ENCODE measurements around the gene FAM110D. TPM values are rescaled to one million over a fixed set of nuclear protein-coding genes. Genes with fewer than 3 reads are reported as not detected.

The FAM110D gene
- total and polyA plus RNA-seq, 2 of the 8 experiments (the other 6 are each of a cell fraction or from before 2014, with no cell fraction given), result 0.21 to 0.48 TPM

DNA sequence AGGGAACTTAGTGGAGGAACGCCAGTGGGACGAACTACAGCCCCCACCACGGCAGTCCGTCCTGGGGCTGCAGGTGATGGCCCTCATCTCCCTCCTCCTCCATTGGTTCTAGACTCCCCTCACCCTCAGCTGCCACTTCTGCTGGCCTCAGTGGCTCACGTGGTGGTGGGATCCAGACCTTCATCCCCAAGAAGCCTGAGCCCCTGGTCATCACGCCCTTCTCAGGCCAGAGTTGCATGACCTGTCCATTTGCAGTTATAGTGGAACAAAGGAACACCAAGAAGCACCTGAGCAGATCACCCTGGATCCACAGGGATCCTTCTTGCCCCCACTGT lies 13.0 kb upstream of the FAM110D start:
- Histone ChIP-seq H3K79me1 (ENCODE audit: low read depth, low read length) (no peaks in the 10 kb centered on the region), H4K8ac (ENCODE audit: extremely low read depth, insufficient read depth, low read length) (peak overlapping the region; percentile 15; the same call in 1 of the 2 replicates), H4K5ac (ENCODE audit: insufficient read length, low read depth, low read length) (no peak overlapping the region), H2BK15ac (ENCODE audit: low read length) (no peak overlapping the region), H2BK120ac (replicated peaks; ENCODE audit: low read depth, low read length) (no peak overlapping the region), H3K27me3 (replicated peaks in 1 of 4; ENCODE audit: control insufficient read depth in 3 of 4, extremely low read depth in 1 of 4, insufficient read depth in 3 of 4, low read length in 3 of 4) (peaks cover 0 to 15% (median 6%) of the 10 kb centered on the region in 4 experiments; a peak in 4 of 7 replicates), H3K4ac (replicated peaks; ENCODE audit: insufficient read length, low read depth, low read length) (no peak overlapping the region), H3K4me3 (ENCODE audit: extremely low read depth in 1 of 4, insufficient read depth in 2 of 4, low read depth in 3 of 4, low read length in 4 of 4) (no peak overlapping the region), H2AFZ (ENCODE audit: low read length) (no peak overlapping the region), H3K4me1 (replicated peaks in 1 of 4; ENCODE audit: control insufficient read depth in 3 of 4, insufficient read depth in 4 of 4, low read length in 3 of 4) (no peaks in the 10 kb centered on the region), H2BK12ac (ENCODE audit: low read depth, low read length) (no peak overlapping the region), H3K79me2 (ENCODE audit: control insufficient read depth in 1 of 2, insufficient read depth in 2 of 2, low read length in 2 of 2) (no peaks in the 10 kb centered on the region), H4K91ac (replicated peaks; ENCODE audit: insufficient read length, low read length) (no peak overlapping the region), H3K56ac (replicated peaks; ENCODE audit: insufficient read length, low read depth, low read length) (no peak overlapping the region), H3K9me3 (ENCODE audit: insufficient read depth in 2 of 2, low read depth in 1 of 2, low read length in 1 of 2) (no peaks in the 10 kb centered on the region), H3K14ac (ENCODE audit: insufficient read length) (no peak overlapping the region), H2BK20ac (ENCODE audit: low read length) (no peak overlapping the region), H2AK5ac (ENCODE audit: low read depth, low read length) (no peak overlapping the region), H3K23me2 (ENCODE audit: low read depth, low read length) (no peaks in the 10 kb centered on the region), H3K36me3 (ENCODE audit: control insufficient read depth in 2 of 4, insufficient read depth in 4 of 4, low read length in 3 of 4) (no peaks in the 10 kb centered on the region), H2BK5ac (ENCODE audit: low read depth, low read length) (no peak overlapping the region), H3K23ac (ENCODE audit: insufficient read length) (no peak overlapping the region), H3K9ac (replicated peaks in 1 of 4; ENCODE audit: extremely low read depth in 1 of 4, low read depth in 3 of 4, low read length in 3 of 4) (no peak overlapping the region), H3K27ac (ENCODE audit: low read depth, low read length) (no peak overlapping the region), H3K4me2 (ENCODE audit: insufficient read depth in 1 of 2, low read depth in 2 of 2, low read length in 2 of 2) (no peak overlapping the region), H4K20me1 (replicated peaks in 1 of 2; ENCODE audit: control insufficient read depth in 1 of 2, insufficient read depth in 2 of 2, low read length in 2 of 2) (no peaks in the 10 kb centered on the region), H3K18ac (ENCODE audit: extremely low read depth, low read length) (no peak overlapping the region)
- WGBS, 2 experiments (ENCODE audit: extremely low coverage in 1 of 2, insufficient coverage in 1 of 2, insufficient read length in 1 of 2, insufficient replicate concordance in 2 of 2, low coverage in 1 of 2, low lambda C conversion rate in 2 of 2, missing lambda C conversion rate in 1 of 2), result 64% methylated on average over 6 of the region's 6 CpGs; no CpG with 5 or more reads in 1 of the 2 experiments
- POLR2A ChIA-PET (ENCODE audit: partially characterized antibody), result interaction anchor here (1.1 to 1.6 kb wide), 3 partner anchors 34 to 110 kb away, joined by 3 to 9 read pairs (median 5); partner anchors contain the start of gene PDIK1L
- DNase-seq (ENCODE audit: low read depth in 1 of 2, low spot score in 2 of 2) (no peak), FAIRE-seq (no peak)
- CTCF ChIA-PET (ENCODE audit: partially characterized antibody), result interaction anchor here (0.6 to 11.2 kb wide), 28 partner anchors 9 to 192 kb away, joined by 3 to 154 read pairs (median 7); partner anchors contain the start of genes C1orf232, CATSPER4, CEP85 and CNKSR1
- TF ChIP-seq FOSL1 (IDR thresholded peaks at IDR 0.05; ENCODE audit: insufficient read depth, low read depth, low read length) (no peak), CREB1 (IDR thresholded peaks at IDR 0.05) (no peak), HDAC2 (IDR thresholded peaks at IDR 0.05; ENCODE audit: borderline replicate concordance in 1 of 2, low read depth in 2 of 2, low read length in 2 of 2) (no peak), TEAD4 (IDR thresholded peaks at IDR 0.05; ENCODE audit: low read depth, low read length) (no peak), CHD1 (IDR thresholded peaks at IDR 0.05; ENCODE audit: low read depth, low read length) (no peak), TBP (IDR thresholded peaks at IDR 0.05; ENCODE audit: low read depth, low read length) (no peak), SAP30 (IDR thresholded peaks at IDR 0.05; ENCODE audit: insufficient read depth, insufficient replicate concordance, low read length) (no peak), POU5F1 (IDR thresholded peaks at IDR 0.05; ENCODE audit: low read depth, low read length) (no peak), RFX5 (IDR thresholded peaks at IDR 0.05; ENCODE audit: borderline replicate concordance, low read depth, low read length) (no peak), RXRA (IDR thresholded peaks at IDR 0.05; ENCODE audit: insufficient read depth, low read depth, low read length) (no peak), EZH2 (IDR thresholded peaks at IDR 0.05; ENCODE audit: low read depth, low read length, severe bottlenecking) (no peak), NANOG (IDR thresholded peaks at IDR 0.05; ENCODE audit: insufficient read depth, low read depth, low read length, poor library complexity, severe bottlenecking) (no peak)
- TF ChIP-seq, protein P1, sequence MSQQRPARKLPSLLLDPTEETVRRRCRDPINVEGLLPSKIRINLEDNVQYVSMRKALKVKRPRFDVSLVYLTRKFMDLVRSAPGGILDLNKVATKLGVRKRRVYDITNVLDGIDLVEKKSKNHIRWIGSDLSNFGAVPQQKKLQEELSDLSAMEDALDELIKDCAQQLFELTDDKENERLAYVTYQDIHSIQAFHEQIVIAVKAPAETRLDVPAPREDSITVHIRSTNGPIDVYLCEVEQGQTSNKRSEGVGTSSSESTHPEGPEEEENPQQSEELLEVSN (IDR thresholded peaks at IDR 0.05), result no peak
